AG09319 (cell line): ENCODE data around the gene SORBS1.

Source experiments
- DNase-seq: peaks from one replicate; pipeline ENCODE4 v3.0.0-alpha.2; 2010; ENCODE audit warnings: low read depth; ENCODE audit errors: extremely low read depth
- CTCF ChIP-seq: IDR thresholded peaks from 2 replicates; pipeline ENCODE4 v1.5.1; 2011; ENCODE audit warnings: low read depth, mild to moderate bottlenecking, inconsistent platforms, low read length, moderate library complexity

SORBS1 gene

GRCh38 chr10:95324436-95325268, 236.5 kb downstream of the SORBS1 start:
- DNase-seq: no peak
- no peak for TF ChIP-seq CTCF

- no peak for DNase-seq
- TF ChIP-seq CTCF: no peak
Observed at GRCh38 chr10:95321554-95322301, 239.4 kb downstream of the SORBS1 start.

GRCh38 chr10:95319239-95319638, 241.9 kb downstream of the SORBS1 start:
- DNase-seq: no peak

GRCh38 chr10:95315509-95315908, 245.7 kb downstream of the SORBS1 start:
- TF ChIP-seq CTCF: no peak
- no peak for DNase-seq

More at GRCh38 chr10:95319239-95319638, 241.9 kb downstream of the SORBS1 start:
- TF ChIP-seq CTCF: no peak

- no peak for DNase-seq
- TF ChIP-seq CTCF: no peak
Observed at GRCh38 chr10:95314192-95314918, 246.8 kb downstream of the SORBS1 start.

GRCh38 chr10:95312986-95313495, 248.1 kb downstream of the SORBS1 start:
- TF ChIP-seq CTCF: no peak
- no peak for DNase-seq
